Measurements from ENCODE around the gene WDR38.

GRCh38 chr9:124858330-124859046 is 5.2 kb downstream of the WDR38 start:
- TF ChIP-seq CTCF (IDR thresholded peaks at IDR 0.05; ENCODE audit: low read depth, low read length, missing input control) (no peak), MAX (IDR thresholded peaks at IDR 0.05) (no peak), ZBTB33 (IDR thresholded peaks at IDR 0.05) (no peak), ATF3 (IDR thresholded peaks at IDR 0.05) (no peak), YY1 (IDR thresholded peaks at IDR 0.05) (no peak)

All from liver (tissue), 3 donors.